Activated CD4-positive, alpha-beta memory T cell treated with anti-CD3 and anti-CD28 coated beads for 36 hours (primary cell): ENCODE results near the gene PFN3. TPM values are rescaled to one million over a fixed set of nuclear protein-coding genes. Genes with fewer than 3 reads are reported as not detected.
A peak's percentile ranks its signal among the peaks of the same experiment; 100 is the strongest.
"Not testable (repeated sequence)": the region's sequence is repeated elsewhere in the genome, so short reads cannot be mapped to it uniquely, and the experiment has no call there.

Experiments used
- CTCF ChIA-PET: fragments of 350-600 bp; sonication (Branson Sonifier 250); formaldehyde crosslinking; loops from one replicate; lab custom pipeline; 2021; ENCODE audit warnings: antibody characterized with exemption, inconsistent platforms; lab: Charles Lee
- POLR2A ChIA-PET: fragments of 350-600 bp; sonication (Branson Sonifier 250); formaldehyde crosslinking; loops from one replicate; lab custom pipeline; 2021; ENCODE audit warnings: antibody characterized with exemption; lab: Charles Lee
- DNase-seq: peaks from one replicate; pipeline ENCODE4 v3.0.0-alpha.2; 2020
- H3K27ac Mint-ChIP-seq: one replicate; pipeline ENCODE4 v1.8.0; 2021; ENCODE audit warnings: mixed read lengths
- H3K27me3 Mint-ChIP-seq: one replicate; pipeline ENCODE4 v1.8.0; 2021; ENCODE audit warnings: mixed read lengths
- H3K36me3 Mint-ChIP-seq: one replicate; pipeline ENCODE4 v1.8.0; 2021; ENCODE audit warnings: mixed read lengths
- H3K4me1 Mint-ChIP-seq: one replicate; pipeline ENCODE4 v1.8.0; 2021; ENCODE audit warnings: low read depth, mixed read lengths
- H3K4me3 Mint-ChIP-seq: one replicate; pipeline ENCODE4 v1.8.0; 2021; ENCODE audit warnings: mild to moderate bottlenecking, mixed read lengths
- H3K9me3 Mint-ChIP-seq: one replicate; pipeline ENCODE4 v1.8.0; 2021; ENCODE audit warnings: mixed read lengths
- intact Hi-C: fragments of 100-400 bp; cut with micrococcal nuclease; formaldehyde crosslinking; loops from one replicate; pipeline ENCODE4 v1.15.1; 2023
- total RNA-seq, 2 experiments: library from RNA; stranded (reverse); gene quantifications; one replicate each; pipeline ENCODE4 v1.2.3, GENCODE V29; 2021

PFN3 gene
- total RNA-seq, 2 experiments from 2014 or later: not detected

DNA sequence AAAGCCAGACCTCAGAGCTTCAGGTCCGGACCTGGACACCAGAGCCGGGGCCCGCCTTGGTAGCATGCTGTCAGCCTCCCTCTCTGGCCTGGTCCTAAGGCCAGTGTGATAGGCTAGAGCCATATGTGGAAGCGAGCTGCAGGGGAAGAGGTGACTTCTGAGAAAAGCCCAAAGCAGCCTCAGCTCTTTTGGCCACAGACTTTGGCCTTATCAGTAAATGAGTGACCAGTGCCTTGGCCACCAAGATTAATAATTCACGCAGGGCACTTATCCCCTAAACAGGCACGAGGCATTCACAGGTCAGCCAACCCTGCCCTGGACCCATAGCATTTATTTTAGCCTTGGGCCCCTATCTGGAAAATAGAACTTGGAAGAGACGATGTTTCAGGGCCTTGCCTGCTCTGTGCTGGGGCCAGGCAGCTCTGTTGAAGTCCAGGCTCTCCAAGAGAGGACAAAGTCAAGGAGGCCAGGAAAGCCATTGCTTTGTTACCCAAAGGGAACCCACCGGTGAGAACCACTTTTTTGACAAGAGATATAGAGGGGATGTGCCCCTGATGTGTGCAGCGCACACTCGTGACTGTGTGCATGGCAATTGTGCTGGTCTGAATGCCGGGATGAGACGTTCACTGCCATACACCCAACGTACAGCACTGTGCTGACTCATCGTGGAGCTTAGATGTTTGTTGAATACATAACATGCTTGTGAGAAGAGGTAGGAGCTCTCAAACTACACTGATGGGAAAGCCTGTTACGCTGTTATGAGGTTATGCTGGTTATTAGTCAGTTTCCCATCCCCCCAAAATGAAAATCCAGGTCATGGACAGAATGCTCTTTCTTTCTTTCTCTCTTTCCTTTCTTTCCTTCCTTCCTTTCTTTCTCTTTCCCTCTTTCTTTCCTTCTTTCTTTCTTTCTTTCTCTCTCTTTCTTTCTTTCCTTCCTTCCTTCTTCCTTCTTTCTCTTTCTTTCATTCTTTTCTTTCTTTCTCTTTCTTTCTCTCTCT lies 21.3 kb downstream of the PFN3 start:
- intact Hi-C loops: loop anchor here (1.0 kb wide), 2 partner anchors 10 to 15 kb away; no protein-coding TSS in a partner anchor
- Mint-ChIP-seq H3K27me3 (no peaks in the 10 kb centered on the region), H3K9me3 (no peaks in the 10 kb centered on the region), H3K27ac (peak overlapping the region; percentile 36), H3K4me3 (no peak overlapping the region), H3K36me3 (no peaks in the 10 kb centered on the region), H3K4me1 (peaks cover 20% of the 10 kb centered on the region)
- ChIA-PET CTCF (interaction anchor here (0.6 to 3.9 kb wide), 12 partner anchors 9 to 206 kb away, joined by 3 to 37 read pairs (median 4); no protein-coding TSS in a partner anchor), POLR2A (interaction anchor here (0.8 to 2.4 kb wide), 6 partner anchors 9 to 66 kb away, joined by 3 to 11 read pairs (median 4); partner anchors contain the start of gene RGS14)
- peak; percentile 67 for DNase-seq

DNA sequence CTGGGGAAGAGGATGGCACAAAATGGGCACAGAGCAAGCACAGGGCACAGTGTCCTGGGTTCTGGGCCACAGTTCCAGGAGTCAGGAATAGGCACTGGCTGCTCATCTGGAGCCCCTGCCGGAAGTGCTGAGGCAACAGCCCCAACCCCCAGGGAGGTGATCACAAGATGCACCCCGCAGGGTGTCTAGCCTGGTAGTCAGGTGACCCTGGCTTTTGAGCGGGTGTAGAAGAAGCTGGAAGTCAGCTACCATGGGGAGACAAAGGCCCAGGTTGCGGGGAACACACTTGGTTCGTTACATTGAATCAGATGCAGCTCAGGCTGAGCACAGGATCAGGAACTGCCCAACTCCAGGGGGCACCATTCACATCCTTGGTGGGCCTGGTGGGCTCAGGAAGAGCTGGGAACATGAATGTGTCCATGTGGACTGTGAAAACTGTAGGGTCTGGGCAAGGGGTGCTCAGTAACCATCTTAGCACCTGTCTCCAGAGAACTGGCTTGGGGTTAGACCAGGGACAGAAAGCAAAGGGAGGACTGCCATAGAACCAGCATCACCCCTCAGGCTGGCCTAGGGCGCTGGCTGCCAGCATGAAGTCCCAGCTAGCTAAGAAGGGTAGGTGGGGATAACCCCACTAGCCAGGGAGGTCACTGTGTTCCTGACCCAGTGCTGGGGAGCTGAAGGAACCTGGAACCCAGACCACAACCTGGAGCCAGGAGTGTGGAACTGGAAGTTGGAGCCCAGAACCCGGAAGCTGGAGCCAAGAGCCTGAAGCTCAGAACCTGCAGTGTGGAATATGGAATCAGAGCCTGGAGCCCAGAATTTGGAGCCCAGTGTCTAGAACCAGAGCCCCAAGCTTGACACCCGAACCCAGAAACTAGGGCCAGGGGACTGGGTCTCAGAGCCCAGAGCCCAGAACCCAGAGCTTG lies 22.3 kb downstream of the PFN3 start:
- POLR2A ChIA-PET: interaction anchor here (0.5 to 2.4 kb wide), 7 partner anchors 8 to 67 kb away, joined by 3 to 11 read pairs (median 4); partner anchors contain the start of gene RGS14
- H3K4me3 Mint-ChIP-seq: no peak overlapping the region
- intact Hi-C loops: no loop called here

DNA sequence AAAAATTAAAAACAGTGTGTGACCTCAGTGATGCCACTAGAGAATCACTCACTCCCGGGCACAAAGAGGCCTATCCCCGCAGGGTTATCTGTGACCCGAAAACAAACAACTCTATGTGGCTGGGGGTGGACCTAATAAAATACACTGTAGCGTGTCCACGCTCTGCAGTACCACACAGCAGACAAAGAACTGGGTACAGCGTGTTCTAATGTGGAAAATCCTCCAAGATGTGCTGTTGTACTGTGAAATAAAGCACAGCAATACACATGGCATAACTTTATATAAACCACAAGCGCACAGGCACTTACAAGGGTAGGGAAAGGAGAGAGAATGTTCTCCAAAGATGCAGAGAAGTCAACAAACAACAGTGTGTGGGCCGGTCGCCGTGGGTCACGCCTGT lies 24.4 kb downstream of the PFN3 start:
- Mint-ChIP-seq H3K9me3 (no peaks in the 10 kb centered on the region), H3K4me3 (no peak overlapping the region), H3K4me1 (peaks cover 48% of the 10 kb centered on the region), H3K36me3 (peaks cover 14% of the 10 kb centered on the region), H3K27ac (peak overlapping the region; percentile 14), H3K27me3 (no peaks in the 10 kb centered on the region)
- POLR2A ChIA-PET: no interaction called here
- CTCF ChIA-PET: interaction anchor here (1.3 to 1.5 kb wide), 2 partner anchors 11 to 29 kb away, joined by 3 read pairs; no protein-coding TSS in a partner anchor
- DNase-seq: no peak
- intact Hi-C loops: no loop called here

More for the DNA sequence above, 22.3 kb downstream of the PFN3 start:
- no peaks in the 10 kb centered on the region for H3K27me3 Mint-ChIP-seq
- peaks cover 30% of the 10 kb centered on the region for H3K4me1 Mint-ChIP-seq
- H3K9me3 Mint-ChIP-seq: no peaks in the 10 kb centered on the region
- peaks cover 4% of the 10 kb centered on the region for H3K36me3 Mint-ChIP-seq
- no peak for DNase-seq
- CTCF ChIA-PET: interaction anchor here (0.6 to 3.9 kb wide), 9 partner anchors 8 to 205 kb away, joined by 3 to 37 read pairs (median 4); no protein-coding TSS in a partner anchor
- peak overlapping the region; percentile 28 for H3K27ac Mint-ChIP-seq

GRCh38 chr5:177375516-177375915 lies 24.9 kb downstream of the PFN3 start:
- Mint-ChIP-seq H3K4me1 (peaks cover 47% of the 10 kb centered on the region), H3K36me3 (peaks cover 14% of the 10 kb centered on the region)
- H3K4me3 Mint-ChIP-seq, POLR2A ChIA-PET, intact Hi-C loops, H3K27ac Mint-ChIP-seq, H3K27me3 Mint-ChIP-seq, H3K9me3 Mint-ChIP-seq, DNase-seq: not testable (repeated sequence)
- CTCF ChIA-PET: interaction anchor here (1.0 to 1.2 kb wide), 2 partner anchors 80 to 82 kb away, joined by 3 read pairs; no protein-coding TSS in a partner anchor

- no peak for DNase-seq
- no peaks in the 10 kb centered on the region for H3K9me3 Mint-ChIP-seq
- peak overlapping the region; percentile 35 for H3K27ac Mint-ChIP-seq
- ChIA-PET CTCF (interaction anchor here (5.7 kb wide), 1 partner anchor 14 kb away, joined by 55 read pairs; the partner anchor contains the start of gene RGS14), POLR2A (interaction anchor here (0.6 kb wide), 1 partner anchor 15 kb away, joined by 3 read pairs; no protein-coding TSS in a partner anchor)
- H3K36me3 Mint-ChIP-seq: peaks cover 17% of the 10 kb centered on the region
- no peaks in the 10 kb centered on the region for H3K27me3 Mint-ChIP-seq
- H3K4me1 Mint-ChIP-seq: peaks cover 52% of the 10 kb centered on the region
- H3K4me3 Mint-ChIP-seq: no peak overlapping the region
- intact Hi-C loops: no loop called here
Observed at GRCh38 chr5:177374211-177374610, 26.2 kb downstream of the PFN3 start.

DNA sequence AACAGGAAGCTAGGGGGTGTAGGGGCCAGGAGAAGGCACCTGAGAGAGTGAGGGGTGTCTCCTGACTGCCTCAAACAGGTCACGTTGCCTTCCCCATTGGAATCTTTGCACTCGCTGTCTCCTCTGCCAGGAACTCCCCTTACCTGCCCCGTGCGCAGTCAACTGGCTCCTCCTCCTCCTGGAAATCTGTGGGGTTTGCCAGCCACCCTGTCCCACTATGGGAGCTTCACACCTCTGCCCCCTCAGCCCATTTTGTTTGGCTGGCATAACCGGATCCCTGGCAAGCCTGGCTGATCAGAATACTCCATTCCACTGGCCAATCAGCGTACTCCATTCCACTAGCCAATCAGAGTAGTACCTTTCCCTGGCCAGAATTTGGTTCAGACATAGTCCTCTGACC lies 26.7 kb downstream of the PFN3 start:
- H3K4me3 Mint-ChIP-seq: no peak overlapping the region
- H3K36me3 Mint-ChIP-seq: peaks cover 22% of the 10 kb centered on the region
- no peak for DNase-seq
- CTCF ChIA-PET: interaction anchor here (1.2 to 5.7 kb wide), 7 partner anchors 14 to 81 kb away, joined by 3 to 115 read pairs (median 28); partner anchors contain the start of genes LMAN2 and RGS14
- no peaks in the 10 kb centered on the region for H3K9me3 Mint-ChIP-seq
- intact Hi-C loops: no loop called here
- POLR2A ChIA-PET: interaction anchor here (0.6 kb wide), 1 partner anchor 16 kb away, joined by 3 read pairs; no protein-coding TSS in a partner anchor
- H3K4me1 Mint-ChIP-seq: peaks cover 52% of the 10 kb centered on the region
- peak overlapping the region; percentile 35 for H3K27ac Mint-ChIP-seq
- H3K27me3 Mint-ChIP-seq: no peaks in the 10 kb centered on the region

- intact Hi-C loops: loop anchor here (1.0 kb wide), 1 partner anchor 16 kb away; no protein-coding TSS in a partner anchor
- peak; percentile 59 for DNase-seq
- ChIA-PET POLR2A (interaction anchor here (0.7 to 2.2 kb wide), 4 partner anchors 9 to 17 kb away, joined by 3 to 9 read pairs (median 5); no protein-coding TSS in a partner anchor), CTCF (interaction anchor here (1.2 to 5.7 kb wide), 9 partner anchors 13 to 85 kb away, joined by 3 to 115 read pairs (median 28); partner anchors contain the start of genes LMAN2 and RGS14)
- H3K4me1 Mint-ChIP-seq: peaks cover 58% of the 10 kb centered on the region
- H3K36me3 Mint-ChIP-seq: peaks cover 30% of the 10 kb centered on the region
- no peaks in the 10 kb centered on the region for H3K9me3 Mint-ChIP-seq
- H3K27me3 Mint-ChIP-seq: no peaks in the 10 kb centered on the region
- H3K27ac Mint-ChIP-seq: peak overlapping the region; percentile 79
- peak overlapping the region; percentile 24 for H3K4me3 Mint-ChIP-seq
Observed at GRCh38 chr5:177372910-177373309, 27.6 kb downstream of the PFN3 start.

DNA sequence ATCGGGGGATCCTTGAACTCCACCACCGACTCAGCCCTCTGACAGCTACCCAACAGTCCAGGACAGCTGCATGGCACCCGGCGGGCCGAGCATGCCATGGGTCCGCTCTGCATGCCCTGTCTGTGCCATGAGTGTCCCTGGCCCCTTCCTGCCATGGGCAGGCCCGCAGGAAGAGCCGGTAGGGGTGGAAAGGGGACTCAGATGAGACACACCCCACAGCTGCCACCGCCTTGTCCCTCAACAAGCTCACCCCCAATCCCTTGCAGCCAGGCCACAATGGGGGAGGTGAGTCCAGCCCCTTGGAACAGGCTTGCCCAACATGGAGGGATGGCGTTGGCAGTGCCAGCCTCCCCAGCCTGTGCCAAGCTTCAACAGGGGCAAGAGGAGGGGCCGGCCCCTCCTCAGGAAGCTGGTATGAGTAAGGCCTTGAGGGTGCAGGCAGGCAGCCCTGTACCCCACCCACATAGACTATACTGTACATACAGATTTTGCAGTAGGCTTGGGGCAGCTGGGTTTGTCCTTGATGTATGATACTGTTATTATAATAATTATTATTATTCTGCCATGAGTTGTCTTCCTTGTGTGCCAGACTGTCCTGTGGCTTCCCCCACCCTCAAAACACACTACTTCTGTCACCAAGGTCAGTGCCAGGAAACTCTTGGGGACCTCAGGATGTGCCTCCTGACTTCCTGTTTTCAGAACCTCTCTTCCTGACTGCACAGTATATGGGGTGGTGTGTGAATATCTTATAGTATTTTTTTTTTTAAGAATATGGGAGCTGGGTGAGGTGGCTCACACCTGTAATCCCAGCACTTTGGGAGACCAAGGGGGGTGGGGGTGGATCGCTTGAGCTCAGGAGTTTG lies 28.2 kb downstream of the PFN3 start:
- Mint-ChIP-seq H3K4me1 (peaks cover 58% of the 10 kb centered on the region), H3K9me3 (no peaks in the 10 kb centered on the region), H3K4me3 (peak overlapping the region; percentile 70), H3K36me3 (peaks cover 30% of the 10 kb centered on the region), H3K27ac (peak overlapping the region; percentile 79), H3K27me3 (no peaks in the 10 kb centered on the region)
- CTCF ChIA-PET: interaction anchor here (1.2 to 5.7 kb wide), 12 partner anchors 10 to 85 kb away, joined by 3 to 115 read pairs (median 22); partner anchors contain the start of genes LMAN2, RGS14 and SLC34A1
- intact Hi-C loops: loop anchor here (1.0 kb wide), 1 partner anchor 17 kb away; no protein-coding TSS in a partner anchor
- DNase-seq: peak; percentile 61
- POLR2A ChIA-PET: interaction anchor here (0.7 to 2.2 kb wide), 6 partner anchors 8 to 31 kb away, joined by 3 to 9 read pairs (median 5); partner anchors contain the start of gene LMAN2

DNA sequence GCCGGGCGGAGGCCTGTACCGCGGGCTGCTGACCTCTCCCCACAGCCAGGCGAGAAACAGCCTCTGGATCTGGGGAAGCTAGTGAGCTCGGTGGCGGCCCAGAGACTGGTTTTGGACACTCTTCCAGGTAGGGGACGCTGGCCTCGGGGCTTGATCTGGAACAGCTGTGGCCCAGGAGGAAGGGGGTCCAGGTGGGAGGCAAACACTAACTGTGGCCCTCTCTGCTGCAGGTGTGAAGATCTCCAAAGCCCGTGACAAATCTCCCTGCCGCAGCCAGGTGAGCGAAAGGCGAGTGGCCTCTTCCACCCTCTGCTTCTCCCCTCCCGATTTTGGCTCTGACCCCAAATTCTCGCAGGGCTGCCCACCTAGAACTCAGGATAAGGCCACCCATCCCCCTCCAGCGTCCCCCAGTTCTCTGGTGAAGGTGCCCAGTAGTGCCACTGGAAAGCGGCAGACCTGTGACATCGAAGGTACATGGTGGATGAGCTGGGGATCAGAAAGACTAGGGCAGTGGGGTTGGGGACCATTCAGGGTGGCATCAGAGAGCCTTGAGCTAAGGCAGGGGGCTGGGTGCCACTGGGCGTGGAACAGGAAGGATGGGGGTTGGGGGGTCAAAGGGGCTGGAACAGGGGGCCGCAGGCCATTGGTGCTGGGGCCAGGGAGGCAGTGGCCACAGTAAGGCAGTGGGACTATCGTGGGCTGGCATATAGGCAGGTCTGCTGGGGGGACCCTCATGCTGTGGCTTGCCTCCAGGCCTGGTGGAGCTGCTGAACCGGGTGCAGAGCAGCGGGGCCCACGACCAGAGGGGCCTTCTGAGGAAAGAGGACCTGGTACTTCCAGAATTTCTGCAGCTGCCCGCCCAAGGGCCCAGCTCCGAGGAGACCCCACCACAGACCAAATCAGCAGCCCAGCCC lies 29.1 kb downstream of the PFN3 start:
- Mint-ChIP-seq H3K9me3 (no peaks in the 10 kb centered on the region), H3K4me3 (peak overlapping the region; percentile 70), H3K4me1 (peaks cover 60% of the 10 kb centered on the region), H3K36me3 (peaks cover 32% of the 10 kb centered on the region), H3K27ac (peak overlapping the region; percentile 79), H3K27me3 (no peaks in the 10 kb centered on the region)
- intact Hi-C loops: loop anchor here (1.0 kb wide), 1 partner anchor 18 kb away; no protein-coding TSS in a partner anchor
- ChIA-PET CTCF (interaction anchor here (0.6 to 5.7 kb wide), 21 partner anchors 8 to 228 kb away, joined by 3 to 115 read pairs (median 8); partner anchors contain the start of genes B4GALT7, LMAN2, PDLIM7 and RGS14), POLR2A (interaction anchor here (0.9 to 2.2 kb wide), 7 partner anchors 7 to 84 kb away, joined by 3 to 9 read pairs (median 4); partner anchors contain the start of gene LMAN2)
- no peak for DNase-seq
